T-helper 2 cell treated with Interferon-gamma antibody and Interleukin-4, amounts not matched to agents 5 μg/mL and 100 μg/mL, for 36 hours (primary cell): ENCODE data around the gene MAFG.
"Not testable (repeated sequence)": the region's sequence is repeated elsewhere in the genome, so short reads cannot be mapped to it uniquely, and the experiment has no call there.

ENCODE experiments used
- DNase-seq: peaks from one replicate; pipeline ENCODE4 v3.0.0; 2021; ENCODE audit warnings: low spot score
- H3K27ac Mint-ChIP-seq: one replicate; pipeline ENCODE4 v1.8.0; 2021; ENCODE audit warnings: mild to moderate bottlenecking, mixed read lengths
- H3K27me3 Mint-ChIP-seq: one replicate; pipeline ENCODE4 v1.8.0; 2021; ENCODE audit warnings: low read depth, mixed read lengths
- H3K36me3 Mint-ChIP-seq: one replicate; pipeline ENCODE4 v1.8.0; 2021; ENCODE audit warnings: low read depth, mixed read lengths
- H3K4me1 Mint-ChIP-seq: one replicate; pipeline ENCODE4 v1.8.0; 2021; ENCODE audit warnings: low read depth, mixed read lengths
- H3K4me3 Mint-ChIP-seq: one replicate; pipeline ENCODE4 v1.8.0; 2022; ENCODE audit warnings: mild to moderate bottlenecking, moderate library complexity, mixed read lengths
- H3K9me3 Mint-ChIP-seq: one replicate; pipeline ENCODE4 v1.8.0; 2021; ENCODE audit warnings: mixed read lengths

The MAFG gene

GRCh38 chr17:81953443-81953842, 25.9 kb upstream of the MAFG start:
- not testable (repeated sequence) for H3K36me3 Mint-ChIP-seq, H3K27ac Mint-ChIP-seq

GRCh38 chr17:81952792-81953228, 25.3 kb upstream of the MAFG start:
- DNase-seq = no peak
- H3K9me3 Mint-ChIP-seq = no peaks in the 10 kb centered on the region
- H3K36me3 Mint-ChIP-seq = no peaks in the 10 kb centered on the region
- peaks cover 2% of the 10 kb centered on the region for H3K4me1 Mint-ChIP-seq
- H3K27me3 Mint-ChIP-seq = peaks cover 20% of the 10 kb centered on the region
- no peak overlapping the region for H3K4me3 Mint-ChIP-seq
- H3K27ac Mint-ChIP-seq = no peak overlapping the region

More at GRCh38 chr17:81953443-81953842, 25.9 kb upstream of the MAFG start:
- H3K4me1 Mint-ChIP-seq, H3K4me3 Mint-ChIP-seq, H3K9me3 Mint-ChIP-seq, DNase-seq: not testable (repeated sequence)
- peaks cover 24% of the 10 kb centered on the region for H3K27me3 Mint-ChIP-seq

- no peak for DNase-seq
- peaks cover 2% of the 10 kb centered on the region for H3K4me1 Mint-ChIP-seq
- no peaks in the 10 kb centered on the region for H3K36me3 Mint-ChIP-seq
- H3K27me3 Mint-ChIP-seq = peaks cover 15% of the 10 kb centered on the region
- no peak overlapping the region for H3K4me3 Mint-ChIP-seq
- H3K27ac Mint-ChIP-seq = no peak overlapping the region
- no peaks in the 10 kb centered on the region for H3K9me3 Mint-ChIP-seq
These were observed 24.5 kb upstream of the MAFG start for GRCh38 chr17:81951785-81952684.

DNA sequence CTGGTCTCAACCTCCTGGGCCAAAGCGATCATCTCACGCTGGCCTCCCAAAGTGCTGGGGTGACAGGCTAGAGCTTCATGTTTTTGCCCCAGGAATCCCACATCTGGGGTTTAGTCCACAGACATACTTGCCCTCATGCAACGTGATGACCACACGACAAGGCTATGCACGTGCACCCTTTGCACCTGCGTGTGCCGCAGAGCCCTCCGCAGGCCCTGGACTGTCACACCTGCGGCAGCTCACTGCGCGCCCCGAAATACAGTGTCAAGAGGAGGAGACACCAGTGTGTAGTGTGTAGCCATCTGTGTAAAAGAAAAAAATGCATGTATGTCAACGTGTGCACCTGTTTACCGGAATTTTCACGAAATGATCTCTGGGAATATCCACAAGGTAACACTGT, 23.0 kb upstream of the MAFG start:
- Mint-ChIP-seq H3K4me3 (no peak overlapping the region), H3K27ac (no peak overlapping the region), H3K36me3 (no peaks in the 10 kb centered on the region)

GRCh38 chr17:81948635-81949378, 21.3 kb upstream of the MAFG start:
- DNase-seq = no peak
- no peak overlapping the region for H3K4me3 Mint-ChIP-seq
- no peaks in the 10 kb centered on the region for H3K9me3 Mint-ChIP-seq
- H3K27me3 Mint-ChIP-seq = peaks cover 17% of the 10 kb centered on the region
- H3K27ac Mint-ChIP-seq = no peak overlapping the region
- peaks cover 2% of the 10 kb centered on the region for H3K4me1 Mint-ChIP-seq
- H3K36me3 Mint-ChIP-seq = no peaks in the 10 kb centered on the region

More for the DNA sequence above, 23.0 kb upstream of the MAFG start:
- no peaks in the 10 kb centered on the region for H3K9me3 Mint-ChIP-seq
- H3K27me3 Mint-ChIP-seq = peaks cover 17% of the 10 kb centered on the region
- DNase-seq = no peak
- peaks cover 2% of the 10 kb centered on the region for H3K4me1 Mint-ChIP-seq

GRCh38 chr17:81947189-81947588, 19.7 kb upstream of the MAFG start, which contains the start of gene MYADML2:
TSS of gene MYADML2 (minus strand) at chr17:81947233. CDS start at chr17:81941741, 5,492 bp downstream.
- no peaks in the 10 kb centered on the region for H3K9me3 Mint-ChIP-seq
- peaks cover 17% of the 10 kb centered on the region for H3K27me3 Mint-ChIP-seq
- H3K4me1 Mint-ChIP-seq = peaks cover 2% of the 10 kb centered on the region
- H3K4me3 Mint-ChIP-seq = no peak within 1 kb of the TSS
- H3K36me3 Mint-ChIP-seq = no peaks in the 10 kb centered on the region
- H3K27ac Mint-ChIP-seq = no peak within 1 kb of the TSS
- no peak for DNase-seq

GRCh38 chr17:81944858-81945257, 17.3 kb upstream of the MAFG start:
- no peaks in the 10 kb centered on the region for H3K4me1 Mint-ChIP-seq
- peaks cover 4% of the 10 kb centered on the region for H3K27me3 Mint-ChIP-seq
- no peak overlapping the region for H3K4me3 Mint-ChIP-seq
- DNase-seq = no peak
- H3K9me3 Mint-ChIP-seq = no peaks in the 10 kb centered on the region
- H3K27ac Mint-ChIP-seq = no peak overlapping the region
- no peaks in the 10 kb centered on the region for H3K36me3 Mint-ChIP-seq

- Mint-ChIP-seq H3K9me3 (no peaks in the 10 kb centered on the region), H3K4me3 (no peak overlapping the region), H3K27me3 (peaks cover 3% of the 10 kb centered on the region), H3K36me3 (no peaks in the 10 kb centered on the region), H3K27ac (no peak overlapping the region), H3K4me1 (no peaks in the 10 kb centered on the region)
- DNase-seq = no peak
These were observed 14.6 kb upstream of the MAFG start for GRCh38 chr17:81942167-81942553.

DNA sequence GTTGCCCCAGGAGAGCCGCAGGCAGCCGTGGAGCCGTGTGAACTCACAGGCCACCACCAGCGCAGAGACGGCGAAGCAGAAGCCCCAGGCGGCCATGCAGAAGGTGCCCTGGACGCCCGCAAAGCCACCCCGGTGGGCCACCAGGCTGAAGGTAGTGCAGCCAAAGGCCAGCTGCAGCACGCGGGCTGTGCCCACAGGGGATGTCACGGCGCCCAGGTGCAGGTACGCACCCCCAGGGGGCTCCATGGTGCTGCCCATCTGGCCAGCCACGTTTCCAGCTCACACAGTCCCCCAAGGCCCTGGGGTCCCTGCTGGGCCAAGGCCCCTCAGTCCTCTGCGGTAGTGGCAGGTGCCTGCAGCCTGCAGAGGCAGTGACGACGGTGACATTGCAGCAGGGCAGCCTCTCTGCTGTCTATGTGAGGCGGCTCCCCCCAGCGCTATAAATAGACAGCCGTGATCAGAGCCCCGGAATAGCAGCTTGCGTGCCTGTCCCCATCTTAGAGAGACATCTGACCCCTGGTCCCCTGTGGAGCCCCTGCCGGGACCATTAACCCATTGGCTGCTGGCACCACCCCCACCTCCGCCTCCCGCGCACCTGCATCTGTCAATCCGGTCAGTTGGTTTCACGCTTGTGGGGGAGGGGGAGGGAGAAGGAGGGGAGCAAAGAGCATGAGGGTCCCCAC, 14.1 kb upstream of the MAFG start:
- DNase-seq = no peak
- no peaks in the 10 kb centered on the region for H3K36me3 Mint-ChIP-seq
- no peaks in the 10 kb centered on the region for H3K9me3 Mint-ChIP-seq
- H3K27me3 Mint-ChIP-seq = no peaks in the 10 kb centered on the region
- H3K4me3 Mint-ChIP-seq = no peak overlapping the region
- H3K27ac Mint-ChIP-seq = no peak overlapping the region
- no peaks in the 10 kb centered on the region for H3K4me1 Mint-ChIP-seq

- no peak for DNase-seq
- H3K4me1 Mint-ChIP-seq = peaks cover under 1% of the 10 kb centered on the region
- H3K9me3 Mint-ChIP-seq = no peaks in the 10 kb centered on the region
- no peaks in the 10 kb centered on the region for H3K36me3 Mint-ChIP-seq
- H3K27ac Mint-ChIP-seq = no peak overlapping the region
- H3K4me3 Mint-ChIP-seq = no peak overlapping the region
- no peaks in the 10 kb centered on the region for H3K27me3 Mint-ChIP-seq
These were observed 13.3 kb upstream of the MAFG start for GRCh38 chr17:81940538-81941483.

DNA sequence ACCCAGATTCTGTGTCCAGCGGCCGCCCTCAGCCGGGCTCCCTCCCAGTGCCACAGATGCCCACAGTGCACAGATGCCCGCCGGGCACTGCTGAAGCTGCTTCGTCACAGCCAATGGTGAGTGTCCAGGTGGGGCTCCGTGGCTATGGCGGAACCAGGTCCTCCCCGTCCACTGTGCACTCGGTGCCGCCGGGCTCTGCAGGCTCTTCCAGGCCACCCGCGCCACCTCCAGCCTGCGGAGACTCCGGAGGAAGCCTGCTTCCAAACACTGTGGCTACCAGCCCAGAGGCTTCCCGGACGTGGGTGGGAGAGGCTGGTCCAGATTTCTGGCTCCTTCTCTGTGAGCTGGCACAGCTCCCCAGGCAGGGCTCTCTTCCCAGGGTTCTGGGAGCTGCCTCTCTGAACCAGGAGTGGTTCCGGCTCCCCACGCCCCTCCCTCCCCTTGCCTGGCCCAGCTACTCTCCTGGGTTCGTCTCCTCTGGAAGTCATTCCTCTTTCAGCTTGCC, 12.4 kb upstream of the MAFG start:
- H3K4me1 Mint-ChIP-seq = peaks cover 4% of the 10 kb centered on the region
- no peak overlapping the region for H3K4me3 Mint-ChIP-seq
- H3K27me3 Mint-ChIP-seq = no peaks in the 10 kb centered on the region
- no peaks in the 10 kb centered on the region for H3K9me3 Mint-ChIP-seq
- H3K36me3 Mint-ChIP-seq = no peaks in the 10 kb centered on the region
- no peak overlapping the region for H3K27ac Mint-ChIP-seq
- DNase-seq = no peak

DNA sequence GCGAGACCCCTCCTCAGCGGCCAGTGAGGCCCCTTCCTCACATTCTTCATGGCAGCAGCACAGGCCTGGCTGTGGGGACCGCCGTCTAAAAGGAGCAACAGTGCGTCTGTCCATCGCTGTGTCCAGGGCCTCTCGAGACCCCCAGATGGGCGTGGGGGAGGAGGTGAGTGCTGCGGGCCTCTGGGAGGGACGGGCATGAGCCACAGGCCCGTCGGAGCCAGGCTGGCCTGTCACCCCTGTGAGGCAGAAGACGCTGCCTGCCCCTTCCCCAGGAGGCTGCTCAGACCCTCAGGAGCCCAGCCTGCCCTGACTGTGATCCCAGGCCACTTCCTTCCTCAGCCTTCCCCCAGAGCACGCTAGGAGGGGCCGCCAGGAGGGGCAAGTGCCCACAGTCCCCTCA, 11.7 kb upstream of the MAFG start:
- H3K4me1 Mint-ChIP-seq = peaks cover 4% of the 10 kb centered on the region

DNA sequence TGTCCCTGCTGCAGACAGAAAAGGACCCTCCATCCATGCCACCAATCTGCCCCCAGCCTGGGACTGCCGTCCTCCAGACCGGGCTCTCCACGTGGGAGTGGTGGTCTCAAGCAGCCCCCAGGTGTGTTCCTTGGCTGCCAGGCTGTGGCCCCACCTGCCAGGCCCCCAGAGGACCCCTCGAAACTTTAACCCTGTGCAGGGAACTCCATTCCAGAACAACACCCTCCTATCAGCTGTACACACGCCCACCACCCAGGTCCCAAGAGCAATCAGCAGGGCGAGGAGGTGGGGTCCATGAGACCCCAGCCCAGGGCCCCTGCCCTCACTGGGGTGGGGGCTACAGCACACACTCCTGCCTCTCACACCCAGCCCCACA, 8.2 kb upstream of the MAFG start:
- peak overlapping the region; percentile 75 for H3K27ac Mint-ChIP-seq
- peak overlapping the region; percentile 82 for H3K4me3 Mint-ChIP-seq
- H3K36me3 Mint-ChIP-seq = no peaks in the 10 kb centered on the region
- peaks cover 4% of the 10 kb centered on the region for H3K4me1 Mint-ChIP-seq
- no peak for DNase-seq
- H3K9me3 Mint-ChIP-seq = no peaks in the 10 kb centered on the region
- no peaks in the 10 kb centered on the region for H3K27me3 Mint-ChIP-seq

More for the DNA sequence above, 11.7 kb upstream of the MAFG start:
- Mint-ChIP-seq H3K9me3 (no peaks in the 10 kb centered on the region), H3K36me3 (no peaks in the 10 kb centered on the region), H3K27ac (no peak overlapping the region), H3K4me3 (no peak overlapping the region), H3K27me3 (no peaks in the 10 kb centered on the region)
- DNase-seq = no peak
